Tibial nerve (tissue), 4 donors: ENCODE data around the gene CTSL. TPM values are rescaled to one million over a fixed set of nuclear protein-coding genes. Genes with fewer than 3 reads are reported as not detected.

Experiments
- DNase-seq, 2 donors: peaks; one replicate each; pipeline ENCODE4 v3.0.0-alpha.2; 2019; ENCODE audit warnings: low spot score in 2 of 2
- H3K27ac ChIP-seq, 4 donors: fragments of 200-600 bp; sonication (generic) in 3 of 4; one replicate each; pipeline ENCODE4 v1.5.1; 2017 to 2019; ENCODE audit warnings: mild to moderate bottlenecking in 1 of 4
- H3K27me3 ChIP-seq, 2 donors: fragments of 200-600 bp; sonication (generic) in 1 of 2; one replicate each; pipeline versions ENCODE4 v1.5.1 to v1.6.0; 2017 to 2019
- H3K36me3 ChIP-seq, 3 donors: fragments of 200-600 bp; sonication (generic); one replicate each; pipeline ENCODE4 v1.5.1; 2018 to 2019
- H3K4me1 ChIP-seq, 4 donors: fragments of 200-600 bp; sonication (generic) in 3 of 4; one replicate each; pipeline ENCODE4 v1.5.1; 2017 to 2019
- H3K4me3 ChIP-seq, 4 donors: fragments of 200-600 bp; sonication (generic) in 3 of 4; one replicate each; pipeline ENCODE4 v1.5.1; 2017 to 2019; ENCODE audit warnings: mild to moderate bottlenecking in 1 of 4, moderate library complexity in 1 of 4
- H3K9me3 ChIP-seq, 4 donors: fragments of 200-600 bp; sonication (generic) in 3 of 4; one replicate each; pipeline ENCODE4 v1.5.1; 2017 to 2019
- EP300 ChIP-seq, 2 donors: sonication (generic); formaldehyde crosslinking; IDR thresholded peaks; one replicate each; pipeline ENCODE4 v1.6.1; 2017; ENCODE audit warnings: antibody characterized with exemption in 2 of 2, mild to moderate bottlenecking in 1 of 2
- POLR2A ChIP-seq, 2 donors: fragments of 450-650 bp; IDR thresholded peaks; one replicate each; pipeline ENCODE4 v1.6.1; 2017; ENCODE audit warnings: antibody characterized with exemption in 2 of 2, mild to moderate bottlenecking in 2 of 2, moderate library complexity in 2 of 2
- WGBS, 2 donors: methylation state at CpG; one replicate each; pipeline ENCODE4 v1.1.5; 2018; 5-methylcytosine and 5-hydroxymethylcytosine counted together
- total RNA-seq, 4 donors: library from RNA; depleted of rRNA; stranded (reverse); fragments of >200 nt; gene quantifications; one replicate each; pipeline ENCODE4 v1.1.0, GENCODE V29; 2016
- TF ChIP-seq, protein P1 (sequence below), 5 experiments: fragments of 200-600 bp in 3 of 5; fragments of 450-650 bp in 2 of 5; sonication (generic) in 3 of 5; IDR thresholded peaks; one replicate each; pipeline ENCODE4 v1.5.1; 2016 to 2019; ENCODE audit warnings: antibody characterized with exemption in 5 of 5, mild to moderate bottlenecking in 3 of 5, moderate library complexity in 2 of 5

The CTSL gene
- total RNA-seq, 4 donors from 2014 or later: 77.7 to 181 (median 100) TPM

DNA sequence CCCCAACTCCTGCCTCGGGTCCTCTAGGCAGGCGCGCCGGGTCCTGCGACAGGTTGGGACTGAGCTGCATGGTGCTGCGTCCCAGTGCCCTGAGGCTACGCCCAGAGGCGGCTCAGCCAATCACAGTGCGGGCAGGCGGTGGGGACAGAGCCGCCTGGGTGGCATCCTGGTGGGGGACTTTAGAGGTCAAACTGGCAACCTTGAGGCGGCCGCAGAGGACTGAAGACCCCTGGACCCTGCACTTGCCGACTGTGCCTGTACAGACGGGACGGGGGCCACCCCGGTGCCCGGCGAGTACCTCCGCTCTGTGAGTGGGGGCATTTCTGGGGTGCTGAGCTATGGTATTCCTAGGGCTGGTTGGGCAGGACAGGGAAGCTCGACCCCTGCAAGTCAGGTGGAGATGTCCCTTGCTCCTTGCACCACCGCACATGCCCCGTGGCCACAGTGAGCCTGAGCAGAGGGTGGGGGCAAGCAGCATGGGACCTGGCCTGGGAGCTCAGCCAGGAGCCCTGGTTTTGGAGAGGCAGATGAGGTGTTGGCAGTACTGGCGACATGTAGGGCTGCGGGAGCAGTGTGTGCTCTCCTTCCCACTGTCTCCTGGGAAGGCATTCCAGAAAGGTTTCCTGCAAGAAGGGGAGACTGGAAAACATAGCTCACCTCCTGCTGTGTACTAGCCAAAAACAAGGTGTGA is 45.5 kb downstream of the CTSL start:
- Histone ChIP-seq H3K36me3 (no peaks in the 10 kb centered on the region), H3K27ac (no peak overlapping the region), H3K4me1 (no peaks in the 10 kb centered on the region), H3K9me3 (no peaks in the 10 kb centered on the region), H3K4me3 (no peak overlapping the region), H3K27me3 (peaks cover 0 to 8% of the 10 kb centered on the region in 2 donors)
- WGBS, 2 donors: 63 to 92% methylated on average over 13 to 22 of the region's 25 CpGs
- DNase-seq: no peak
- TF ChIP-seq, protein P1, sequence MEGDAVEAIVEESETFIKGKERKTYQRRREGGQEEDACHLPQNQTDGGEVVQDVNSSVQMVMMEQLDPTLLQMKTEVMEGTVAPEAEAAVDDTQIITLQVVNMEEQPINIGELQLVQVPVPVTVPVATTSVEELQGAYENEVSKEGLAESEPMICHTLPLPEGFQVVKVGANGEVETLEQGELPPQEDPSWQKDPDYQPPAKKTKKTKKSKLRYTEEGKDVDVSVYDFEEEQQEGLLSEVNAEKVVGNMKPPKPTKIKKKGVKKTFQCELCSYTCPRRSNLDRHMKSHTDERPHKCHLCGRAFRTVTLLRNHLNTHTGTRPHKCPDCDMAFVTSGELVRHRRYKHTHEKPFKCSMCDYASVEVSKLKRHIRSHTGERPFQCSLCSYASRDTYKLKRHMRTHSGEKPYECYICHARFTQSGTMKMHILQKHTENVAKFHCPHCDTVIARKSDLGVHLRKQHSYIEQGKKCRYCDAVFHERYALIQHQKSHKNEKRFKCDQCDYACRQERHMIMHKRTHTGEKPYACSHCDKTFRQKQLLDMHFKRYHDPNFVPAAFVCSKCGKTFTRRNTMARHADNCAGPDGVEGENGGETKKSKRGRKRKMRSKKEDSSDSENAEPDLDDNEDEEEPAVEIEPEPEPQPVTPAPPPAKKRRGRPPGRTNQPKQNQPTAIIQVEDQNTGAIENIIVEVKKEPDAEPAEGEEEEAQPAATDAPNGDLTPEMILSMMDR (IDR thresholded peaks at IDR 0.05): no peak
- TF ChIP-seq EP300 (IDR thresholded peaks at IDR 0.05) (no peak), POLR2A (IDR thresholded peaks at IDR 0.05) (no peak)

DNA sequence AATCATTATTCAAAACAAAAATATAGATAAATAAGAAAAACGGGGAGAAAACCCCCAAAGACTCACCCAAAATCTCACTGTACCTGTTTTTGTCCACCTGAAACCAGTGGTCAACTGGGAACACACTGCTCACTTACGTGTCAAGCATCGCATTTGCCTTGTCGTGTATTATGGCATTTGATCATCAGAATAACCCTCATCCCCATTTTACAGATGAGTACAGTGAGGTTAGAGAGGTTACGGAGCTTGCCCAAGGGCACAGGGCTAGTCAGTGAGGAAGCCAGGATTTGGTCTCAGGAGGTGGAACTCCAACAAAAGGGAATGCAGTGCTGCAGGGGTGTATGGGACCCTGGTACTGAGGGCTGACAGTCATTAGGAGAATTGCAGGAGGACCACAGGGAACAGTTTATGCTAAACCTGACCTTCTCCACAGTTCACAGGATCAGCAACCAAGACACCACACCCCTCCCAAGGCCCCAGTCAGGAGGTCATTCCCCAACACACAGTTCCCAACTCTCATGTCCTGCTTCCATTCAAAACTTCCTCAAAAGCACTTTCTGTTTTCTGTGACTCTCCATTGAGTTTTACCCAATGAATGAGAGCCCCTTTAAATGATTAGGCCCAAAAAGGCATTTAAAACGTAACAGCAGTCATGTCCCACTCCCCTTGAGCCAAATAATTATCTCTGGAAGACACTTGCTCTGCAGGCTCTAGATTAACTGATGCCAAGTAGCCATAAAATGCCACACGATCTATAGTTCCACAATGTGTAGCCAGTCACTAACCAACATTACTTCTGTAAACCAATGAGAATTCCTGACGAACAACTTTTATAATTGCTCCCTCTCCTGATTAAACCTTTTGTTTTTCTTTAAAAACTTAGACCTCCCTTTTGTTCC is 50.8 kb downstream of the CTSL start:
- Histone ChIP-seq H3K4me3 (no peak overlapping the region), H3K36me3 (no peaks in the 10 kb centered on the region), H3K9me3 (no peaks in the 10 kb centered on the region), H3K27ac (no peak overlapping the region), H3K4me1 (no peaks in the 10 kb centered on the region), H3K27me3 (no peaks in the 10 kb centered on the region)
- 73 to 76% methylated on average over 8 of the region's 8 CpGs for WGBS, 2 donors
- TF ChIP-seq, protein P1 (IDR thresholded peaks at IDR 0.05): no peak
- TF ChIP-seq EP300 (IDR thresholded peaks at IDR 0.05) (no peak), POLR2A (IDR thresholded peaks at IDR 0.05) (no peak)
- DNase-seq: no peak

DNA sequence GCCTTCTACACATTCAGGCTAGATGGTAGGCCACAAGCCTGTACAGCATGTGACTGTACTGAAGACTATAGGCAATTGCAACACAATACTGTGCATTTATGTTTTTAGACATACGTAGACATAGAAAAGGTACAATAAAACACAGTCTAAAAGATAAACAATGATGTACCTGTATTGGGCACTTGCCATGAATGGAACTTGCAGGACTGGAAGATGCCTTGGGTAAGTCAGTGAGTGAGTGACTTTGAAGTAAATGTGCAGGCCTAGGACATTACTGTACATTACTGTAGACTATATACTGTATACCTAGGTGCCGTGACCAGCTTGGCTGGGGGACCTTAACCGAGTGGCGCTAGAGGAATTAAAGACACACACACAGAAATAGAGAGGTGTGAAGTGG is 53.1 kb downstream of the CTSL start:
- Histone ChIP-seq H3K9me3 (no peaks in the 10 kb centered on the region), H3K27ac (no peak overlapping the region), H3K4me1 (no peaks in the 10 kb centered on the region), H3K4me3 (no peak overlapping the region), H3K36me3 (no peaks in the 10 kb centered on the region), H3K27me3 (no peaks in the 10 kb centered on the region)
- TF ChIP-seq EP300 (IDR thresholded peaks at IDR 0.05): no peak
- no peak for TF ChIP-seq POLR2A (IDR thresholded peaks at IDR 0.05)
- TF ChIP-seq, protein P1 (IDR thresholded peaks at IDR 0.05): no peak
- no peak for DNase-seq
- 97% methylated on average over 4 of the region's 4 CpGs for WGBS, 2 donors

Other genes starting within 250 kb of the CTSL start
- gene DAPK1, start 228.3 kb upstream of the CTSL start, total RNA-seq: 10 to 100 TPM; 58.8 to 97.3 (median 64.2) TPM
- not detected for gene SPATA31E1, start 156.8 kb downstream of the CTSL start, total RNA-seq
- gene SPATA31C1, start 191.8 kb downstream of the CTSL start, total RNA-seq: not detected
- 1 to 10 TPM; 5.1 to 9.4 (median 7.0) TPM for gene CDK20, start 248.4 kb downstream of the CTSL start, total RNA-seq